ENCODE measurements around the gene IL1RAPL2. TPM values are rescaled to one million over a fixed set of nuclear protein-coding genes. Genes with fewer than 3 reads are reported as not detected.

The IL1RAPL2 gene
- total and polyA plus RNA-seq, 10 of the 15 experiments (the other 5 are each of a cell fraction or from before 2014, with no cell fraction given), result 0.19 TPM; not detected in 9

GRCh38 chrX:105515561-105515960 is 949.6 kb downstream of the IL1RAPL2 start (continued):
- TF ChIP-seq PRDM15 (CRISPR knock-in tag; IDR thresholded peaks at IDR 0.05), result no peak
- no peak for TF ChIP-seq ATF7 (IDR thresholded peaks at IDR 0.05; ENCODE audit: low read depth)
- TF ChIP-seq PAX8 (IDR thresholded peaks at IDR 0.05), result no peak
- no peak for TF ChIP-seq ZBTB40 (IDR thresholded peaks at IDR 0.05; ENCODE audit: borderline replicate concordance)
- TF ChIP-seq STAT1 (conservative IDR thresholded peaks at IDR 0.05), result no peak
- no peak for TF ChIP-seq MYC (IDR thresholded peaks at IDR 0.05; ENCODE audit: insufficient read depth, insufficient read length, insufficient replicate concordance, low read length, severe bottlenecking)
